ENCODE measurements around the gene NTNG2. TPM values are rescaled to one million over a fixed set of nuclear protein-coding genes. Genes with fewer than 3 reads are reported as not detected.

Gene NTNG2
- total and polyA plus RNA-seq, 2 donors (not counting 3 experiments of a cell fraction or from before 2014, with no cell fraction given), result 0.08 to 0.88 TPM

DNA sequence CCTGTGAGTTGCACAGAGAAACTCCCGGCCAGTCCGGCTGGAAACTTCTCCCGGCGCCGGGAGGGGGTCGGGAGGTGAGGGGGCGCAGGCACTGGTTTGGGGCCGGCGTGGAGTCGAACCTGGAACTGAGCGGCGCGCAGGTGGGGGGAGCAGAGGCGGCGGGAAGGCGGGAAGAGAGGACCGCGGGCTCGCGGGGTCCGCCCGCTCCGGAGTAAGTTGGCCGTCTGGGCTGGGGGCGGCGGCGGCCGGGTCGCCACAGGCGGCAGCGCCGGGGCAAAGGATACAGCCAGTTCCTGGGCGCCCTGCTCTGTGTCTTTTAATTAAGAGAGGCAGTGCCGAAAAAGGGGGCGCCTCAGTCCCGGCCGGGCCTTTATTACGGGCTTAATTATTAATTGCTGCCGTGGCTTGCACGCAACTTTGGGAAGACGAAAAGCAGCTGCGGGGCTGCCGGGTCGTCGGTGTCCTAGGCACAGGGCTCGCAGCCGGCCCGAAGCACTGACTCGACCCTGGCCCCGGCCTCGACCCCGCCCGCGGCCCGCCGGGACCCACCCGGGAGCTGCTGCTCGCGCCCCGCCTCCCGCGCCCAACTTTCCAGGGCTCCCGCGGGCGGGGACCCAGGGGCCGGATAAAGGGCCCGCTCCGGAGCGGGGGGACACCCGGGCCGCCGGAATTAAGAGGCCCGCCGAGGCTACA, 1.1 kb downstream of the NTNG2 start:
- Histone ChIP-seq H3K4me2 (ENCODE audit: insufficient read depth, low read length) (peak overlapping the region; percentile 63), H3K4me1 (ENCODE audit: control insufficient read depth, extremely low read depth, insufficient read depth, low read length) (peaks cover 10% of the 10 kb centered on the region), H3K4me3 (replicated peaks in 1 of 3; ENCODE audit: insufficient read depth in 1 of 3, low read depth in 1 of 3, low read length in 3 of 3) (peak overlapping the region in 1 of 3 experiments; percentile 51), H2AFZ (ENCODE audit: low read depth, low read length) (no peak overlapping the region), H3K27me3 (ENCODE audit: control insufficient read depth in 2 of 2, insufficient read depth in 2 of 2, low read length in 2 of 2) (peaks cover 65 to 78% of the 10 kb centered on the region in 2 experiments), H3K79me2 (ENCODE audit: control insufficient read depth, insufficient read depth, low read length) (no peaks in the 10 kb centered on the region), H3K27ac (ENCODE audit: insufficient read depth, low read depth, low read length) (no peak overlapping the region), H3K36me3 (ENCODE audit: control insufficient read depth in 2 of 2, extremely low read depth in 1 of 2, insufficient read depth in 2 of 2, low read length in 2 of 2) (no peaks in the 10 kb centered on the region), H3K9me3 (replicated peaks; ENCODE audit: control insufficient read depth, insufficient read depth, low read length) (no peaks in the 10 kb centered on the region), H3K9me1 (replicated peaks; ENCODE audit: control insufficient read depth, extremely low read depth, insufficient read depth, low read length) (no peaks in the 10 kb centered on the region), H4K20me1 (replicated peaks; ENCODE audit: control insufficient read depth, extremely low read depth, insufficient read depth, low read length) (no peaks in the 10 kb centered on the region), H3K9ac (replicated peaks; ENCODE audit: extremely low read depth, insufficient read depth, low read length) (no peak overlapping the region)
- POLR2A ChIA-PET, result interaction anchor here (0.6 kb wide), 2 partner anchors 20 to 23 kb away, joined by 3 to 6 read pairs; no protein-coding TSS in a partner anchor
- FAIRE-seq, result no peak
- BruUV-seq (replicated peaks), result no TSS peak
- TF ChIP-seq EZH2 (IDR thresholded peaks at IDR 0.05; ENCODE audit: borderline replicate concordance, low read depth, low read length, severe bottlenecking), result peak; percentile 93
- TF ChIP-seq, protein P1, sequence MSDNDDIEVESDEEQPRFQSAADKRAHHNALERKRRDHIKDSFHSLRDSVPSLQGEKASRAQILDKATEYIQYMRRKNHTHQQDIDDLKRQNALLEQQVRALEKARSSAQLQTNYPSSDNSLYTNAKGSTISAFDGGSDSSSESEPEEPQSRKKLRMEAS (IDR thresholded peaks at IDR 0.05; ENCODE audit: insufficient read depth, insufficient read length), result no peak
- TF ChIP-seq, protein P2, sequence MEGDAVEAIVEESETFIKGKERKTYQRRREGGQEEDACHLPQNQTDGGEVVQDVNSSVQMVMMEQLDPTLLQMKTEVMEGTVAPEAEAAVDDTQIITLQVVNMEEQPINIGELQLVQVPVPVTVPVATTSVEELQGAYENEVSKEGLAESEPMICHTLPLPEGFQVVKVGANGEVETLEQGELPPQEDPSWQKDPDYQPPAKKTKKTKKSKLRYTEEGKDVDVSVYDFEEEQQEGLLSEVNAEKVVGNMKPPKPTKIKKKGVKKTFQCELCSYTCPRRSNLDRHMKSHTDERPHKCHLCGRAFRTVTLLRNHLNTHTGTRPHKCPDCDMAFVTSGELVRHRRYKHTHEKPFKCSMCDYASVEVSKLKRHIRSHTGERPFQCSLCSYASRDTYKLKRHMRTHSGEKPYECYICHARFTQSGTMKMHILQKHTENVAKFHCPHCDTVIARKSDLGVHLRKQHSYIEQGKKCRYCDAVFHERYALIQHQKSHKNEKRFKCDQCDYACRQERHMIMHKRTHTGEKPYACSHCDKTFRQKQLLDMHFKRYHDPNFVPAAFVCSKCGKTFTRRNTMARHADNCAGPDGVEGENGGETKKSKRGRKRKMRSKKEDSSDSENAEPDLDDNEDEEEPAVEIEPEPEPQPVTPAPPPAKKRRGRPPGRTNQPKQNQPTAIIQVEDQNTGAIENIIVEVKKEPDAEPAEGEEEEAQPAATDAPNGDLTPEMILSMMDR (IDR thresholded peaks at IDR 0.05; ENCODE audit: extremely low read depth in 1 of 2, insufficient read depth in 1 of 2, low read depth in 1 of 2, low read length in 2 of 2), result no peak
- no peak for DNase-seq (ENCODE audit: low read depth, low spot score)
- dilution Hi-C loops (cut with MboI; ENCODE audit: extremely low pct_ligation_motif_present, low sequenced_read_pairs), result no loop called here
- CTCF ChIA-PET, result interaction anchor here (0.7 to 2.7 kb wide), 7 partner anchors 8 to 408 kb away, joined by 3 to 14 read pairs (median 3); no protein-coding TSS in a partner anchor
- intact Hi-C loops (cut with micrococcal nuclease), result no loop called here
